ENCODE measurements around the gene SKA2. TPM values are rescaled to one million over a fixed set of nuclear protein-coding genes. Genes with fewer than 3 reads are reported as not detected.

Gene SKA2
- total and polyA plus RNA-seq, 9 of the 15 experiments (the other 6 are each of a cell fraction or from before 2014, with no cell fraction given): 58.1 to 183 (median 133) TPM

DNA sequence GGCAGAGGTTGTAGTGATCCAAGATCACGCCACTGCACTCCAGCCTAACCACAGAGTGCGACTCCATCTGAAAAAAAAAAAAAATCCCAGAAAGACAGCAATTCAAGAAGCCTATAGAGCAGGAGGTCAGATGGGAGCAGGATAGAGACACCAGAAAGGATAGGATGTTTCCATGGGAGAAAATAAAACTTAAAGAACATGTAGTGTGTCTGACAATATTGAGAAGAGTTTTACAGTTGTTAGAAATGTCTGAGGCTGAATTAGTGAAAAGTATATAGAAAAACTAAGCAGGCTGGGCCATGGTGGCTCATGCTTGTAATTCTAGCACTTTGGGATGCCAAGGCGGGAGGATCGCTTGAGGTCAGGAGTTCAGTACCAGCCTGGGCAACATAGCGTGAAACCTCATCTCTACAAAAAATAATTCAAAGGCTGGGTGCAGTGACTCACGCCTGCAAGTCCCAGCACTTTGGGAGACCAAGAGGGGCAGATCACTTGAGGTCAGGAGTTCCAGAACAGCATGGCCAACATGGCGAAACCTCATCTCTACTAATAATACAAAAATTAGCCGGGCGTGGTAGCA is 33.0 kb downstream of the SKA2 start:
- no TSS peak for BruUV-seq (replicated peaks)
- no peak for ATAC-seq
- ChIA-PET POLR2A (no interaction called here), CTCF (ENCODE audit: low intra/inter-chr PET ratio) (no interaction called here)
- no peak overlapping the region for H3K27ac ChIP-seq (ENCODE audit: extremely low read depth, low read depth, low read length)
- no peaks in the 10 kb centered on the region for H3K27me3 ChIP-seq (ENCODE audit: control insufficient read depth in 2 of 2, insufficient read depth in 2 of 2, low read length in 2 of 2)
- no peak overlapping the region for H3K9ac ChIP-seq (ENCODE audit: insufficient read depth in 1 of 2, low read depth in 2 of 2, low read length in 2 of 2)
- no peaks in the 10 kb centered on the region for H4K20me1 ChIP-seq (replicated peaks; ENCODE audit: control insufficient read depth, insufficient read depth, low read length)
- no peak overlapping the region for H3K4me2 ChIP-seq (ENCODE audit: insufficient read depth, low read length)
- H3K4me3 ChIP-seq: no peak overlapping the region
- H3K36me3 ChIP-seq (ENCODE audit: control insufficient read depth, insufficient read depth, low read length): peaks cover 65% of the 10 kb centered on the region
- DNase-seq (ENCODE audit: extremely low read depth in 1 of 4, low spot score in 3 of 4): no peak
- in situ Hi-C loops (cut with MboI): no loop called here
- 0 out of 2 replicates have a peak, but pooled peaks cover 1% of the 10 kb centered on the region for H3K9me3 ChIP-seq (replicated peaks; ENCODE audit: control insufficient read depth, insufficient read depth, low read depth, low read length)
- intact Hi-C loops (cut with micrococcal nuclease): no loop called here
- no peaks in the 10 kb centered on the region for H3K9me1 ChIP-seq (ENCODE audit: control insufficient read depth, insufficient read depth, low read length)
- no peak overlapping the region for H2AFZ ChIP-seq (ENCODE audit: low read depth, low read length)
- peaks cover 20% of the 10 kb centered on the region for H3K79me2 ChIP-seq (ENCODE audit: control insufficient read depth, insufficient read depth, low read length)
- H3K4me1 ChIP-seq (replicated peaks in 1 of 2; ENCODE audit: control insufficient read depth in 2 of 2, insufficient read depth in 2 of 2, low read length in 2 of 2): no peaks in the 10 kb centered on the region
- TF ChIP-seq BMI1 (IDR thresholded peaks at IDR 0.05; ENCODE audit: low read length): no peak
- TF ChIP-seq, protein P1, sequence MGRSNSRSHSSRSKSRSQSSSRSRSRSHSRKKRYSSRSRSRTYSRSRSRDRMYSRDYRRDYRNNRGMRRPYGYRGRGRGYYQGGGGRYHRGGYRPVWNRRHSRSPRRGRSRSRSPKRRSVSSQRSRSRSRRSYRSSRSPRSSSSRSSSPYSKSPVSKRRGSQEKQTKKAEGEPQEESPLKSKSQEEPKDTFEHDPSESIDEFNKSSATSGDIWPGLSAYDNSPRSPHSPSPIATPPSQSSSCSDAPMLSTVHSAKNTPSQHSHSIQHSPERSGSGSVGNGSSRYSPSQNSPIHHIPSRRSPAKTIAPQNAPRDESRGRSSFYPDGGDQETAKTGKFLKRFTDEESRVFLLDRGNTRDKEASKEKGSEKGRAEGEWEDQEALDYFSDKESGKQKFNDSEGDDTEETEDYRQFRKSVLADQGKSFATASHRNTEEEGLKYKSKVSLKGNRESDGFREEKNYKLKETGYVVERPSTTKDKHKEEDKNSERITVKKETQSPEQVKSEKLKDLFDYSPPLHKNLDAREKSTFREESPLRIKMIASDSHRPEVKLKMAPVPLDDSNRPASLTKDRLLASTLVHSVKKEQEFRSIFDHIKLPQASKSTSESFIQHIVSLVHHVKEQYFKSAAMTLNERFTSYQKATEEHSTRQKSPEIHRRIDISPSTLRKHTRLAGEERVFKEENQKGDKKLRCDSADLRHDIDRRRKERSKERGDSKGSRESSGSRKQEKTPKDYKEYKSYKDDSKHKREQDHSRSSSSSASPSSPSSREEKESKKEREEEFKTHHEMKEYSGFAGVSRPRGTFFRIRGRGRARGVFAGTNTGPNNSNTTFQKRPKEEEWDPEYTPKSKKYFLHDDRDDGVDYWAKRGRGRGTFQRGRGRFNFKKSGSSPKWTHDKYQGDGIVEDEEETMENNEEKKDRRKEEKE (IDR thresholded peaks at IDR 0.05; ENCODE audit: borderline replicate concordance in 1 of 2, control insufficient read depth in 1 of 2, low read depth in 2 of 2, low read length in 1 of 2): peak in 1 of 2 experiments; percentile 27; a peak in 1 of 4 replicates
- TF ChIP-seq, protein P2, sequence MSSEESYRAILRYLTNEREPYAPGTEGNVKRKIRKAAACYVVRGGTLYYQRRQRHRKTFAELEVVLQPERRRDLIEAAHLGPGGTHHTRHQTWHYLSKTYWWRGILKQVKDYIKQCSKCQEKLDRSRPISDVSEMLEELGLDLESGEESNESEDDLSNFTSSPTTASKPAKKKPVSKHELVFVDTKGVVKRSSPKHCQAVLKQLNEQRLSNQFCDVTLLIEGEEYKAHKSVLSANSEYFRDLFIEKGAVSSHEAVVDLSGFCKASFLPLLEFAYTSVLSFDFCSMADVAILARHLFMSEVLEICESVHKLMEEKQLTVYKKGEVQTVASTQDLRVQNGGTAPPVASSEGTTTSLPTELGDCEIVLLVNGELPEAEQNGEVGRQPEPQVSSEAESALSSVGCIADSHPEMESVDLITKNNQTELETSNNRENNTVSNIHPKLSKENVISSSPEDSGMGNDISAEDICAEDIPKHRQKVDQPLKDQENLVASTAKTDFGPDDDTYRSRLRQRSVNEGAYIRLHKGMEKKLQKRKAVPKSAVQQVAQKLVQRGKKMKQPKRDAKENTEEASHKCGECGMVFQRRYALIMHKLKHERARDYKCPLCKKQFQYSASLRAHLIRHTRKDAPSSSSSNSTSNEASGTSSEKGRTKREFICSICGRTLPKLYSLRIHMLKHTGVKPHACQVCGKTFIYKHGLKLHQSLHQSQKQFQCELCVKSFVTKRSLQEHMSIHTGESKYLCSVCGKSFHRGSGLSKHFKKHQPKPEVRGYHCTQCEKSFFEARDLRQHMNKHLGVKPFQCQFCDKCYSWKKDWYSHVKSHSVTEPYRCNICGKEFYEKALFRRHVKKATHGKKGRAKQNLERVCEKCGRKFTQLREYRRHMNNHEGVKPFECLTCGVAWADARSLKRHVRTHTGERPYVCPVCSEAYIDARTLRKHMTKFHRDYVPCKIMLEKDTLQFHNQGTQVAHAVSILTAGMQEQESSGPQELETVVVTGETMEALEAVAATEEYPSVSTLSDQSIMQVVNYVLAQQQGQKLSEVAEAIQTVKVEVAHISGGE (CRISPR knock-in tag; IDR thresholded peaks at IDR 0.05): peak in 1 of 3 experiments; percentile 73; a peak in 2 of 6 replicates
- TF ChIP-seq, protein P3, sequence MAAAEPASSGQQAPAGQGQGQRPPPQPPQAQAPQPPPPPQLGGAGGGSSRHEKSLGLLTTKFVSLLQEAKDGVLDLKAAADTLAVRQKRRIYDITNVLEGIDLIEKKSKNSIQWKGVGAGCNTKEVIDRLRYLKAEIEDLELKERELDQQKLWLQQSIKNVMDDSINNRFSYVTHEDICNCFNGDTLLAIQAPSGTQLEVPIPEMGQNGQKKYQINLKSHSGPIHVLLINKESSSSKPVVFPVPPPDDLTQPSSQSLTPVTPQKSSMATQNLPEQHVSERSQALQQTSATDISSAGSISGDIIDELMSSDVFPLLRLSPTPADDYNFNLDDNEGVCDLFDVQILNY (CRISPR knock-in tag; IDR thresholded peaks at IDR 0.05): no peak
- TF ChIP-seq EWSR1 (IDR thresholded peaks at IDR 0.05; ENCODE audit: borderline replicate concordance, low read depth, partially characterized antibody): peak; percentile 43
- FAIRE-seq: no peak
- WGBS (ENCODE audit: insufficient coverage, low coverage, missing lambda C conversion rate): 100% methylated on average over 9 of the region's 9 CpGs

Data from K562 (cell line).